DMS153 treated with DMSO at 0.1 percent for 48 hours (cell line): ENCODE data around the gene NCK1.

ENCODE experiments used
- DNase-seq: peaks from one replicate; lab custom pipeline; 2025; ENCODE audit not compliant: unreplicated experiment; lab: John Stamatoyannopoulos, UW

NCK1 gene

GRCh38 chr3:136861890-136862616, at the start of gene NCK1:
TSS of gene NCK1 (plus strand) at chr3:136862208. CDS start at chr3:136928002, 65,794 bp downstream.
- peak; percentile 96 for DNase-seq

- no peak for DNase-seq
These were observed 44.6 kb upstream of the NCK1 start for GRCh38 chr3:136817448-136817847.

- DNase-seq, result peak; percentile 80
These were observed 43.7 kb upstream of the NCK1 start for GRCh38 chr3:136818191-136818768.

GRCh38 chr3:136818769-136819391, 43.1 kb upstream of the NCK1 start, which contains the start of gene SLC35G2:
TSS of gene SLC35G2 (plus strand) at chr3:136819126. CDS start at chr3:136854461, 35,335 bp downstream.
- peak; percentile 65 for DNase-seq

GRCh38 chr3:136819392-136819730, 42.6 kb upstream of the NCK1 start:
- DNase-seq, result peak; percentile 54

GRCh38 chr3:136819731-136820679, 42.0 kb upstream of the NCK1 start:
- DNase-seq, result peak; percentile 54

GRCh38 chr3:136831461-136831860, 30.5 kb upstream of the NCK1 start:
- DNase-seq, result no peak

GRCh38 chr3:136835089-136835812, 26.8 kb upstream of the NCK1 start:
- no peak for DNase-seq

- DNase-seq, result no peak
These were observed 26.0 kb upstream of the NCK1 start for GRCh38 chr3:136835813-136836510.

GRCh38 chr3:136836511-136837156, 25.4 kb upstream of the NCK1 start:
- DNase-seq, result no peak

GRCh38 chr3:136838641-136839555, 23.1 kb upstream of the NCK1 start:
- DNase-seq, result no peak

GRCh38 chr3:136839556-136839931, 22.5 kb upstream of the NCK1 start:
- DNase-seq, result no peak

- no peak for DNase-seq
These were observed 21.8 kb upstream of the NCK1 start for GRCh38 chr3:136840252-136840651.

- DNase-seq, result no peak
These were observed 19.7 kb upstream of the NCK1 start for GRCh38 chr3:136842294-136842693.

- no peak for DNase-seq
These were observed 17.3 kb upstream of the NCK1 start for GRCh38 chr3:136844724-136845123.

- DNase-seq, result no peak
These were observed 9.8 kb upstream of the NCK1 start for GRCh38 chr3:136852180-136852579.

GRCh38 chr3:136856665-136857064, 5.3 kb upstream of the NCK1 start:
- DNase-seq, result no peak

- DNase-seq, result no peak
These were observed 3.6 kb upstream of the NCK1 start for GRCh38 chr3:136858381-136858780.
